ENCODE results near the gene SLC25A10.
"Not testable (repeated sequence)": the region's sequence is repeated elsewhere in the genome, so short reads cannot be mapped to it uniquely, and the experiment has no call there.

SLC25A10 gene

GRCh38 chr17:81667754-81668153 is 44.3 kb upstream of the SLC25A10 start:
- Histone ChIP-seq H3K4me3 (replicated peaks; ENCODE audit: low read depth, low read length) (peak overlapping the region; percentile 13; the same call in 1 of the 2 replicates), H3K36me3 (ENCODE audit: control insufficient read depth, insufficient read depth, low read length) (peaks cover 31% of the 10 kb centered on the region), H3K27me3 (replicated peaks; ENCODE audit: control insufficient read depth, insufficient read depth, low read length) (no peaks in the 10 kb centered on the region)
- DNase-seq (ENCODE audit: extremely low read depth, insufficient read length), result no peak
- TF ChIP-seq, protein P1, sequence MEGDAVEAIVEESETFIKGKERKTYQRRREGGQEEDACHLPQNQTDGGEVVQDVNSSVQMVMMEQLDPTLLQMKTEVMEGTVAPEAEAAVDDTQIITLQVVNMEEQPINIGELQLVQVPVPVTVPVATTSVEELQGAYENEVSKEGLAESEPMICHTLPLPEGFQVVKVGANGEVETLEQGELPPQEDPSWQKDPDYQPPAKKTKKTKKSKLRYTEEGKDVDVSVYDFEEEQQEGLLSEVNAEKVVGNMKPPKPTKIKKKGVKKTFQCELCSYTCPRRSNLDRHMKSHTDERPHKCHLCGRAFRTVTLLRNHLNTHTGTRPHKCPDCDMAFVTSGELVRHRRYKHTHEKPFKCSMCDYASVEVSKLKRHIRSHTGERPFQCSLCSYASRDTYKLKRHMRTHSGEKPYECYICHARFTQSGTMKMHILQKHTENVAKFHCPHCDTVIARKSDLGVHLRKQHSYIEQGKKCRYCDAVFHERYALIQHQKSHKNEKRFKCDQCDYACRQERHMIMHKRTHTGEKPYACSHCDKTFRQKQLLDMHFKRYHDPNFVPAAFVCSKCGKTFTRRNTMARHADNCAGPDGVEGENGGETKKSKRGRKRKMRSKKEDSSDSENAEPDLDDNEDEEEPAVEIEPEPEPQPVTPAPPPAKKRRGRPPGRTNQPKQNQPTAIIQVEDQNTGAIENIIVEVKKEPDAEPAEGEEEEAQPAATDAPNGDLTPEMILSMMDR (IDR thresholded peaks at IDR 0.05; ENCODE audit: insufficient read depth, low read length, poor library complexity, severe bottlenecking), result peak; percentile 18

DNA sequence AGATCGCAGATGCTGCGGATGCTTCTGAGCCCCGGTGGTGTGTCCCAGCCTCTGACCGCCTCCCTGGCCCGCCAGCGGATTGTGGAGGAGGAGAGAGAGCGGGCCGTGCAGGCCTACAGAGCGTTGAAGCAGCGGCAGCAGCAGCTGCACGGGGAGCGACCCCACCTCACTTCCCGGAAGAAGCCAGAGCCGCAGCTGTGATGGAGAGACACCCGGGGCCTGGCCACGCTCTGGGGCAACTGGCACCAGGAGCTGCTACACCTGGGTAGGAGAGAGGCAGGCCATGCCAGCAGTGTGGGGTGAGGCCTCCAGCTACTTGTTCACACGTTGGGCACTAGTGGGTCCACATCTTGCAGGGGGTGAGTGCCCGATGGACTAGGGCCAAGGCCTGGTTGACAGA is 39.6 kb upstream of the SLC25A10 start:
- peaks cover 33% of the 10 kb centered on the region for H3K36me3 ChIP-seq (ENCODE audit: control insufficient read depth, insufficient read depth, low read length)
- no peak overlapping the region for H3K4me3 ChIP-seq (replicated peaks; ENCODE audit: low read depth, low read length)
- no peaks in the 10 kb centered on the region for H3K27me3 ChIP-seq (replicated peaks; ENCODE audit: control insufficient read depth, insufficient read depth, low read length)
- no peak for DNase-seq (ENCODE audit: extremely low read depth, insufficient read length)
- TF ChIP-seq, protein P1 (IDR thresholded peaks at IDR 0.05; ENCODE audit: insufficient read depth, low read length, poor library complexity, severe bottlenecking), result no peak

GRCh38 chr17:81672954-81673353 is 39.1 kb upstream of the SLC25A10 start:
- H3K36me3 ChIP-seq (ENCODE audit: control insufficient read depth, insufficient read depth, low read length), result peaks cover 33% of the 10 kb centered on the region
- H3K27me3 ChIP-seq (replicated peaks; ENCODE audit: control insufficient read depth, insufficient read depth, low read length), result no peaks in the 10 kb centered on the region
- no peak overlapping the region for H3K4me3 ChIP-seq (replicated peaks; ENCODE audit: low read depth, low read length)
- no peak for DNase-seq (ENCODE audit: extremely low read depth, insufficient read length)
- TF ChIP-seq, protein P1 (IDR thresholded peaks at IDR 0.05; ENCODE audit: insufficient read depth, low read length, poor library complexity, severe bottlenecking), result no peak

- peaks cover 33% of the 10 kb centered on the region for H3K36me3 ChIP-seq (ENCODE audit: control insufficient read depth, insufficient read depth, low read length)
- no peak for DNase-seq (ENCODE audit: extremely low read depth, insufficient read length)
- TF ChIP-seq, protein P1 (IDR thresholded peaks at IDR 0.05; ENCODE audit: insufficient read depth, low read length, poor library complexity, severe bottlenecking), result no peak
- H3K4me3 ChIP-seq (replicated peaks; ENCODE audit: low read depth, low read length), result no peak overlapping the region
- no peaks in the 10 kb centered on the region for H3K27me3 ChIP-seq (replicated peaks; ENCODE audit: control insufficient read depth, insufficient read depth, low read length)
These were observed 38.4 kb upstream of the SLC25A10 start for GRCh38 chr17:81673561-81674258.

DNA sequence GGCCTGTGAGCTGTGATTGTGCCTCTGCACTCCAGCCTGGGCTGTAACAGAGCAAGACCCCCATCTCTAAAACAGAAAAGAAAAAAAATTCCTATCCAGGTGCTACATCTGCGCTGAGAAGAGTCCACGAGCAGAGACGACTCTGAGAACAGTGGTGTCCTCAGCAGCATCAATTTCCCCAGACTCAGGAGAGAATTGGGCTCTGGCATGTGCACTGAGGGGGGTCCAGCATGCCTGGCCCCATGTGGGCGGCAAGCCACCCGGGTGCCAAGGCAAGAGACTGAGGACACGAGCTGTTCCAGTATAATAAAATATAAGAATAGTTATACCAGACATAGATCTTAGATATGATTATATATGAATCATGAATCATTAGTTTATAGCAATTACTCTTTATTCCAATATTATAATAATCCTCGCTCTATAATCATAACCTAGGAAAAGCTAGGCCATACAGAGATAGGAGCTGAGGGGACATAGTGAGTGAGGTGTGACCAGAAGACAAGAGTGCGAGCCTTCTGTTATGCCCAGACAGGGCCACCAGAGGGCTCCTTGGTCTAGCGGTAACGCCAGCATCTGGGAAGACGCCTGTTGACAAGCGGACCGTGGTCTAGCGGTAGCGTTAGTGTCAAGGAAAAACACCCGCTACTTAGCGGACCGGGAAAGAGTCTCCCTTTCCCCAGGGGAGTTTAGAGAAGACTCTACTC is 36.4 kb upstream of the SLC25A10 start:
- H3K27me3 ChIP-seq (replicated peaks; ENCODE audit: control insufficient read depth, insufficient read depth, low read length); DNase-seq (ENCODE audit: extremely low read depth, insufficient read length); H3K4me3 ChIP-seq (replicated peaks; ENCODE audit: low read depth, low read length): not testable (repeated sequence)
- peaks cover 25% of the 10 kb centered on the region for H3K36me3 ChIP-seq (ENCODE audit: control insufficient read depth, insufficient read depth, low read length)
- TF ChIP-seq, protein P1 (IDR thresholded peaks at IDR 0.05; ENCODE audit: insufficient read depth, low read length, poor library complexity, severe bottlenecking), result peak; percentile 44

Data from GM06990 (cell line).